ENCODE results near the gene KLB.

KLB gene

DNA sequence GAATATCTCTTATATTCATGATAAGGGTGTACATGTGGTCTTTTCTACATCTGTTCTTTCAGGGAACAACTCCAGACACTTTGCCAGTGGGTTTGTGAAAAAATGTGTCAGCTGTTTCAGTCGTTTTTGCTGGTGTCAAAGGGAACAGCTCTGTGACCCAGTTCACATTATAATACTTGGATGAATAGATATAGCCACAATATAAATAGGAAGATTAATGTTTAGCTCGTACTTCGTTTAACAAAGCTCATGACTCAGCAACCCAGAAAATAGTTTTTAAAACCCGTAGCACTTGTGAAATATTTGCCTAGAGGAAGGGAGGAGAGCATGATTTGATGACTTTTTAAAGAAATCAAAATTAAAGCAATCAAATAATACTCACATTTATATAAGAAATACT, 60.0 kb downstream of the KLB start:
- no peak for DNase-seq

DNA sequence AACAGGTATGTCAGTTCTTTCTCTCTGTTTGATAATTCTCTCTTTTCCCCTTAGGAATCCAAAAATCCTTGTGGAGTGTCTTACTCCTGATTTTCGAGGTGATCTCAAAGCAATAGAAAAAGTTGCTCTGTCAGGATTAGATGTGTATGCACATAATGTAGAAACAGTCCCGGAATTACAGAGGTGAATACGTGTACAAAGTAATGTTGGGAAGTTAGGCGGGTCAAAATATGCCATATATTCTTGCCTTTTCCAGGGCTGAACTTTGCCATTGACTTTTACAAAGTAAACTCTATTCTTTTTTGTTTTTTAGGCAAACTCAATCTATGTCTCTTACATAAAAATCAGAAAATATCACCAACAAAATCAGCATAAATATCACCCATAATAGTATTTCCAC, 60.7 kb downstream of the KLB start:
- no peak for DNase-seq

DNA sequence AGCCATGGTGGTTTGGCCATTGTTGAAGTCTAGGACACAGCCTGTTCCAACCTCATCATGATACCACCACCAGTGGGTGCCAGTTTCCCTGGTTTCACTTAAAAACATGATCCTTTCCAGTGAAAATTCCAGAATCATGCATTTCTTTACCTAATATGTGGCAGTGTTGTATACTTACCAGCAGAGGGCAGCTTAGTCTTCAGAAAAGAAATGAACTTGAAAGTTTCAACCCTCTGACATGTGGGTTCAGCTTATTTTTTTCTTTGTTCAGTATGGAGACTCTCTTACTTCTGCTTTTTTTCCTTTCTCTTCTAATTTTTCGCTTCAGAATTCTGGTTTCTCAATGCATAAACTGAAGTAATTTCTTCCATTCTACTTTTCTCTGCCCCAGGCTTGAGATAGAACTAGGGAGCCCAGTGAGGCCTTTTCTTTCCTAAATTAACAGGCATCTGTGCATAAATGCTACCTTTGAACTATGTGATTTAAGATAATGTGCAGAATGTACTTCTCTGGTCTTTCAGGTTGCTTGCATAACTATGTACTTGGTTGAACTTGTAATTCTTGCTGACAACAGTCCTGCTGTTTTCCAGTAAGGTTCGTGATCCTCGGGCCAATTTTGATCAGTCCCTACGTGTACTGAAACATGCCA, 62.8 kb downstream of the KLB start:
- DNase-seq, result peak; percentile 67

GRCh38 chr4:39470402-39470801, 63.7 kb downstream of the KLB start:
- DNase-seq, result no peak

DNA sequence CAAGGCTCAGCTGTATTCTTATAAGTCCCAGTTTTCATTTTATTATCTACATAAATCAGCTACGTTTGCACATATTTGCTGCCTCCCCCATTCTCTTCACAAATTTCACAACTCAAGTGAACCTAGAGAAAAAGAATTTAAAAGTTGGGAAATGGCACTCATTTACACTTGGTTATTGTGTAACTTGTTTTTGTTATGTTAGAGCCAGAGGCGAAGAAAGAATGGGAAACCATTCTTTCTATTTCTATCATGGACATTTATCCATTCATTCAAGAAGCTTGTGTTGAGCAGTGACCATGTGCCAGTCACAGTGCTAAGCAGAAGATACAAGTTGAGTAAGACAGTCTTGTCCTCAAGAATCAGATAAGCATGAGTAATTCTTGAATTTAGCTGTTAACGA, 65.7 kb downstream of the KLB start:
- DNase-seq, result no peak

DNA sequence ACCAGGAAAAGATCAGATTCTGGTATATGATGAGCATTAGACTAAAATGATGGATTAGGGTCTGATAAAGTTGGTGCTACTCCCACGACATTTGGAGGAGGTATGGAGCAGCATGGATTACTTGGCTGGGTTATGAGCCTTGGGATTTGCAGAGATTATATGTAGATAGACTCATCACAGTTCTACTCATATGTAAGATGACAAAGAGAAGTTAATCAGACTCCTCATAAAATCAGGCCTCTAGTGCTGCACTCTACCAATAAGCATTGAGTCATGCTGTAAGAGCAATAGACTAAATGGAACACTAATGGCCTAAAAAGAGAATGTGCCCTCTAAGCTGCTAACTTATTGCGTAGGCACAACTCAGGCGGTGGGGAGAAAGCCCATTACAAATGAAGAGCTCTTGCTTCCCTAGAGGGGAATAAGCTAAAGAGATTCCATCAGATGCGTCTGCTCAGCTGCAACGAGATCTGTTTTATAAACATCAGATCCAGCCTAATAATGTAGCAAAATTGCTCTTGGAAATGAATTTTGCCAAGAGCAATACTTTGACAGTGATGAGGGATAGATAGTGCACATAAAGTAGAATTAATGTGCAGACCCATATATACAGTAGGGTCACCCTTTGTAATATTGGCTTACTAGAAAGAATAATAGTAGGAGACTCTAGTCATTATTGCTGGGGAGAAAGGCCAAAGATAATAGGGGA, 69.6 kb downstream of the KLB start:
- DNase-seq, result no peak

DNA sequence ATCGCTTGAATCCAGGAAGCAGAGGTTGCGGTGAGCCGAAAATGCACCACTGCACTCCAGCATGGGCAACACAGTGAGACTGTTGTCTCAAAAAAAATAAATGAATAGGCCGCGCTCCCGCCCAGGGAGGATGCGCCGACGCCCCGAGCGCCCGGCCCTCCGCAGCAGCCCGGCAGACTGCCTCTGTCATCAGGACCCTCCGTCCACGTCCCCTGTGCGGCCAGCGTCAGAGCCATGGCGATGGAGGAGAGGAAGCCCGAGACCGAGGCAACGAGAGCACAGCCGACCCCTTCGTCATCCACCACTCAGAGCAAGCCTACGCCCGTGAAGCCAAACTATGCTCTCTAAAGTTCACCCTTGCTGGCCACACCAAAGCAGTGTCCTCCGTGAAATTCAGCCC, 73.5 kb downstream of the KLB start:
- no peak for DNase-seq

DNA sequence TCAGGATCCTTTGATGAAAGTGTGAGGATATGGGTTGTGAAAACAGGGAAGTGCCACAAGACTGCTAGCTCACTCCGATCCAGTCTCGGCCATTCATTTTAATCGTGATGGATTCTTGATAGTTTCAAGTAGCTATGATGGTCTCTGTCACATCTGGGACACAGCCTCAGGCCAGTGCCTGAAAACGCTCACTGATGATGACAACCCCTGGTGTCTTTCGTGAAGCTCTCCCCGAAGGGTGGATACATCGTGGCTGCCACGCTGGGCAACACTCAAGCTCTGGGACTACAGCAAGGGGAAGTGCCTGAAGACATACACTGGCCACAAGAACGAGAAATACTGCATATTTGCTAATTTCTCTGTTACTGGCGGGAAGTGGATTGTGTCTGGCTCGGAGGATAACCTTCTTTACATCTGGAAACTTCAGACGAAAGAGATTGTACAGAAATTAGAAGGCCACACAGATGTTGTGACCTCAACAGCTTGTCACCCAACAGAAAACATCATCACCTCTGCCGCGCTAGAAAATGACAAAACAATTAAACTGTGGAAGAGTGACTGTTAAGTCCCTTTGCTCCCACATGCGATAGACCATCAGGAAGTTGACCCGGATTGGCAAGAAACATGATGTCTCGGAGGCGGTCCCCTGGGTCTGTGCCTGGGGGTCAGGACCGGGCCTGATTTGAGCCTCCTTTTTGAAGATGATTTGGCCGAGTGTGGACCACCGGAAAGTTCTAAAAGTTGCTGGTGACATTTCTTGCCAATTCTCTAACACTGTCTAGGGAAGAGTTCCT, 74.4 kb downstream of the KLB start:
- no peak for DNase-seq

GRCh38 chr4:39484582-39485272, 78.0 kb downstream of the KLB start:
- no peak for DNase-seq

DNA sequence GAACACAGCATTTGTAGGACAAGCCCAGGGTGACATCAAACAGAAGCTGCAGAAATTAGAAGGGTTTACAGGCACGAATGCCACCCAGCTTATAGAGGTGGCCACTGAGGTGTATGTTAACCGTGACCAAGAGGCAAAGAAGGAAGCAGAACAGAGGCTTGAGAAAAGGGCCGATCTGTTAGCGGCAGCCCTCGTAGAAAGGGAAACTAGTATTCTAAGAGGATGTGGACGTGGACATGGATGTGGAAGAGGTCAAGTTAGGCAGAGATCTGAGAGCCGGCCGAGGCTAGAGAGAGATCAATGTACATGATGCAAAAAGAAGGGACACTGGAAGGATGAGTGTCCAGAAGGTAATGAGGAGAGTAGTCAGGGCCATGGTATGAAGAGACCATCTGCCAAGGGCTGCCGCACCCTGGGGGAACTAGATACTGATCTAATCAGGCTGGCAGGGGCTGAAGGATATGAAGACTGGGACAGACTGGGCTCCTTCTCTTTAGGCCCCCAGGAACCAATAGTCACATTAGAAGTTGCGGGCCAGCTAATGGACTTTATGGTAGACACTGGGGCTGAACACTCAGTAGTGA, 79.6 kb downstream of the KLB start:
- DNase-seq, result no peak

- no peak for DNase-seq
These were observed 83.6 kb downstream of the KLB start for GRCh38 chr4:39490322-39490721.

DNA sequence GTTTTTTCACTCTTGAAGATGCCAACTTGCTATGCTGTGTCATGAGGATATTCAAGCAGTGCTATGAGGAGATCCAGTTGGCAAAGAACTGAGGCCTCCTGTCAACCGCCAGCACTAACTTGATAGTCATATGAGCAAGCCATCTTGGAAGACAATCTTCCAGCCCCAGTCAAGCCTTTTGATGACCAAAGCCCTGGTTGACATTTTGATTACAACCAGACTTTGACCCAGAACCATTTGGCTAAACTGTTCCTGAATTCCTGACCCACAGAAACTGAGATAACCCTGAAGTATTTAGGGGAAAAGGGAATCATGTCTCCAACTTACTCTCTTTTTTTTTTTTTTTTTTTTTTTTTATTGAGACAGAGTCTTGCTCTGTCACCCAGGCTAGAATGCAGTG, 87.6 kb downstream of the KLB start:
- DNase-seq, result no peak

GRCh38 chr4:39495446-39496213, 88.9 kb downstream of the KLB start:
- no peak for DNase-seq

GRCh38 chr4:39497909-39498726, 91.4 kb downstream of the KLB start:
- DNase-seq, result no peak

DNA sequence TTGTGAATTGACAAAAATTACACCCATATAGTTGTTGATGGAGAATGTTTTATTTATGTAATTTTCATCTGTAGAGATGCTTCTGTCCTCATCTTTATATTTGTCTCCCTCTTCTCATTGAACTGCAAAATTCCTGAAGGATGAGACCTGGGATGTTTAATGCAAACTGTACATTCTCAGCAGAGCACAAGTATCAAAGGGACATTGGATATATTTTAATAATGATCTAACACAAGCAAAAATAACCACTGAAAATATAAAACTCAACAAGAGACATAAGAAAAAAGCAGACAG, 91.9 kb downstream of the KLB start:
- DNase-seq, result no peak
